NCI-H2107 treated with DMSO at 0.1 percent for 48 hours (cell line): ENCODE data around the gene ETF1.

Source experiments
- DNase-seq: peaks from one replicate; lab custom pipeline; 2025; ENCODE audit not compliant: unreplicated experiment; lab: John Stamatoyannopoulos, UW

ETF1 gene

GRCh38 chr5:138563340-138564118, 20.5 kb upstream of the ETF1 start:
- no peak for DNase-seq

GRCh38 chr5:138560971-138561370, 17.9 kb upstream of the ETF1 start:
- no peak for DNase-seq

GRCh38 chr5:138559937-138560336, 16.9 kb upstream of the ETF1 start:
- DNase-seq = no peak

- DNase-seq = no peak
Measured at GRCh38 chr5:138557677-138558076, 14.6 kb upstream of the ETF1 start.

- no peak for DNase-seq
Measured at GRCh38 chr5:138554143-138554542, 11.1 kb upstream of the ETF1 start.

- no peak for DNase-seq
Measured at GRCh38 chr5:138553437-138554095, 10.5 kb upstream of the ETF1 start.

- DNase-seq = no peak
Measured at GRCh38 chr5:138552657-138553056, 9.6 kb upstream of the ETF1 start.

GRCh38 chr5:138549414-138549813, 6.4 kb upstream of the ETF1 start:
- no peak for DNase-seq

- no peak for DNase-seq
Measured at GRCh38 chr5:138545919-138546562, 3.0 kb upstream of the ETF1 start.

- DNase-seq = no peak
Measured at GRCh38 chr5:138544181-138545134, 1.4 kb upstream of the ETF1 start.

- DNase-seq = no peak
Measured at GRCh38 chr5:138543730-138544104, 681 bp upstream of the ETF1 start.

- DNase-seq = no peak
Measured at GRCh38 chr5:138542180-138542955, 668 bp downstream of the ETF1 start.

- DNase-seq = no peak
Measured at GRCh38 chr5:138541511-138542179, 1.4 kb downstream of the ETF1 start.

GRCh38 chr5:138539791-138540190, 3.2 kb downstream of the ETF1 start:
- DNase-seq = no peak

- DNase-seq = no peak
Measured at GRCh38 chr5:138538943-138539627, 4.0 kb downstream of the ETF1 start.

- DNase-seq = no peak
Measured at GRCh38 chr5:138536665-138537315, 6.2 kb downstream of the ETF1 start.

- no peak for DNase-seq
Measured at GRCh38 chr5:138536215-138536614, 6.8 kb downstream of the ETF1 start.
